Keratinocyte (primary cell): ENCODE data around the gene LCOR. TPM values are rescaled to one million over a fixed set of nuclear protein-coding genes. Genes with fewer than 3 reads are reported as not detected.

ENCODE experiments used
- DNase-seq: peaks from one replicate; pipeline ENCODE4 v3.0.0-alpha.2; 2011; ENCODE audit warnings: low read depth, missing footprints, low spot score
- FAIRE-seq: peaks from 2 replicates; lab custom pipeline; 2011; peaks lifted over from hg19 to GRCh38; lab: Jason Lieb, UNC
- H2AFZ ChIP-seq: 2 replicates; pipeline ENCODE4 v1.6.0; 2012; ENCODE audit warnings: low read length, control low read depth, inconsistent platforms; ENCODE audit not compliant: control insufficient read depth
- H3K27ac ChIP-seq: 2 replicates; pipeline ENCODE4 v1.5.1; 2011; ENCODE audit warnings: low read length; ENCODE audit not compliant: control insufficient read depth, insufficient read depth
- H3K27me3 ChIP-seq: 3 replicates; pipeline ENCODE4 v1.6.0; 2011; ENCODE audit warnings: low read length; ENCODE audit not compliant: control insufficient read depth, insufficient read depth; ENCODE audit errors: extremely low read depth
- H3K36me3 ChIP-seq, 2 experiments: 2 replicates in 1 of 2; 3 replicates in 1 of 2; pipeline ENCODE4 v1.5.1; 2011; ENCODE audit warnings: low read length in 2 of 2, mild to moderate bottlenecking in 1 of 2; ENCODE audit not compliant: control insufficient read depth in 2 of 2, insufficient read depth in 2 of 2; ENCODE audit errors: extremely low read depth in 1 of 2
- H3K4me1 ChIP-seq: 3 replicates; pipeline ENCODE4 v1.5.1; 2011; ENCODE audit warnings: low read length; ENCODE audit not compliant: control insufficient read depth, insufficient read depth; ENCODE audit errors: extremely low read depth
- H3K4me2 ChIP-seq: 3 replicates; pipeline ENCODE4 v1.6.0; 2011; ENCODE audit warnings: low read depth, low read length; ENCODE audit not compliant: control insufficient read depth, insufficient read depth; ENCODE audit errors: extremely low read depth
- H3K4me3 ChIP-seq, 3 experiments: fragments of 200-600 bp in 1 of 3; sonication (generic) in 1 of 3; 2 replicates in 2 of 3; 3 replicates in 1 of 3; pipeline ENCODE4 v1.5.1; 2011 to 2016; ENCODE audit warnings: low read length in 3 of 3, mild to moderate bottlenecking in 3 of 3, control low read depth in 2 of 3, inconsistent platforms in 1 of 3, low read depth in 1 of 3, mixed read lengths in 1 of 3, mixed run types in 1 of 3, moderate library complexity in 1 of 3; ENCODE audit not compliant: control insufficient read depth in 2 of 3, insufficient read depth in 2 of 3; ENCODE audit errors: extremely low read depth in 1 of 3
- H3K79me2 ChIP-seq: 2 replicates; pipeline ENCODE4 v1.6.0; 2012; ENCODE audit warnings: low read length; ENCODE audit not compliant: control insufficient read depth, insufficient read depth
- H3K9ac ChIP-seq: 3 replicates; pipeline ENCODE4 v1.6.0; 2011; ENCODE audit warnings: low read length; ENCODE audit not compliant: control insufficient read depth, insufficient read depth; ENCODE audit errors: extremely low read depth
- H3K9me1 ChIP-seq: 3 replicates; pipeline ENCODE4 v1.6.0; 2011; ENCODE audit warnings: low read length; ENCODE audit not compliant: control insufficient read depth, insufficient read depth; ENCODE audit errors: extremely low read depth
- H3K9me3 ChIP-seq: 2 replicates; pipeline ENCODE4 v1.5.1; 2012; ENCODE audit warnings: low read depth, low read length; ENCODE audit not compliant: control insufficient read depth
- H4K20me1 ChIP-seq: 3 replicates; pipeline ENCODE4 v1.6.0; 2011; ENCODE audit warnings: low read length; ENCODE audit not compliant: control insufficient read depth, insufficient read depth; ENCODE audit errors: extremely low read depth
- CTCF ChIP-seq, 3 experiments: IDR thresholded peaks in 1 of 3; conservative IDR thresholded peaks in 1 of 3; optimal IDR thresholded peaks in 1 of 3; 2 replicates in 2 of 3; 3 replicates in 1 of 3; pipeline versions ENCODE3 to v1.5.1; 2011; ENCODE audit warnings: low read length in 3 of 3, mild to moderate bottlenecking in 3 of 3, moderate library complexity in 2 of 3, control low read depth in 1 of 3, inconsistent platforms in 1 of 3; ENCODE audit not compliant: insufficient read depth in 2 of 3; ENCODE audit errors: extremely low read depth in 1 of 3
- EZH2 ChIP-seq: IDR thresholded peaks from one replicate; pipeline ENCODE4 v1.6.1; 2012; ENCODE audit warnings: inconsistent platforms, mild to moderate bottlenecking, low read length, moderate library complexity
- dilution Hi-C: fragments of 300-500 bp; cut with MboI; formaldehyde crosslinking; loops from one replicate; pipeline ENCODE4 v1.7.0; 2020; ENCODE audit warnings: low sequenced_read_pairs; ENCODE audit not compliant: extremely low pct_ligation_motif_present
- polyA plus RNA-seq, 5 experiments: library from polyadenylated mRNA; depleted of rRNA in 3 of 5; stranded (reverse) in 3 of 5; stranded (forward) in 1 of 5; unstranded in 1 of 5; fragments of >200 nt; gene quantifications; 1 replicate in 1 of 5; 2 replicates in 3 of 5; 3 replicates in 1 of 5; pipeline versions ENCODE4 v1.2.1 to v1.2.3, GENCODE V29; 2011 to 2012; ENCODE audit warnings: missing spikeins in 2 of 5, low read depth in 1 of 5, low replicate concordance in 1 of 5

LCOR gene
- polyA plus RNA-seq, 1 donor (not counting 4 experiments of a cell fraction or from before 2014, with no cell fraction given) = 11.4 TPM

- FAIRE-seq (no peak), DNase-seq (no peak)
- no peak overlapping the region for H3K4me3 ChIP-seq
- no peaks in the 10 kb centered on the region for H3K9me1 ChIP-seq
- H3K4me2 ChIP-seq = peak overlapping the region; percentile 11
- H3K9ac ChIP-seq = no peak overlapping the region
- H3K4me1 ChIP-seq = peaks cover 6% of the 10 kb centered on the region
- no peaks in the 10 kb centered on the region for H3K36me3 ChIP-seq
- H2AFZ ChIP-seq = no peak overlapping the region
- dilution Hi-C loops = no loop called here
- H3K9me3 ChIP-seq = no peaks in the 10 kb centered on the region
- no peaks in the 10 kb centered on the region for H3K79me2 ChIP-seq
- no peak overlapping the region for H3K27ac ChIP-seq
- H3K27me3 ChIP-seq = peaks cover 11% of the 10 kb centered on the region
- no peak for TF ChIP-seq EZH2
- TF ChIP-seq CTCF (optimal IDR thresholded peaks at IDR 0.05 in 1 of 3, IDR thresholded peaks at IDR 0.05 in 1 of 3, conservative IDR thresholded peaks at IDR 0.05 in 1 of 3; ENCODE audit: extremely low read depth in 1 of 3, insufficient read depth in 2 of 3, low read length in 3 of 3) = no peak
- H4K20me1 ChIP-seq = no peaks in the 10 kb centered on the region
Observed at GRCh38 chr10:97023401-97024167, 191.5 kb downstream of the LCOR start.

GRCh38 chr10:97024168-97025073 lies 192.3 kb downstream of the LCOR start:
- peak overlapping the region; percentile 11 for H3K4me2 ChIP-seq
- no peak overlapping the region for H3K4me3 ChIP-seq
- no peaks in the 10 kb centered on the region for H3K79me2 ChIP-seq
- H3K9ac ChIP-seq = no peak overlapping the region
- no peaks in the 10 kb centered on the region for H3K9me3 ChIP-seq
- peaks cover 17% of the 10 kb centered on the region for H3K27me3 ChIP-seq
- FAIRE-seq (no peak), DNase-seq (peak; percentile 5)
- H2AFZ ChIP-seq = no peak overlapping the region
- no peaks in the 10 kb centered on the region for H3K9me1 ChIP-seq
- H3K27ac ChIP-seq = no peak overlapping the region
- no peak for TF ChIP-seq EZH2
- TF ChIP-seq CTCF (optimal IDR thresholded peaks at IDR 0.05 in 1 of 3, IDR thresholded peaks at IDR 0.05 in 1 of 3, conservative IDR thresholded peaks at IDR 0.05 in 1 of 3; ENCODE audit: extremely low read depth in 1 of 3, insufficient read depth in 2 of 3, low read length in 3 of 3) = no peak
- peaks cover 6% of the 10 kb centered on the region for H3K4me1 ChIP-seq
- H3K36me3 ChIP-seq = no peaks in the 10 kb centered on the region
- dilution Hi-C loops = no loop called here
- no peaks in the 10 kb centered on the region for H4K20me1 ChIP-seq
